Measurements from ENCODE around the gene GAS2L1. TPM values are rescaled to one million over a fixed set of nuclear protein-coding genes. Genes with fewer than 3 reads are reported as not detected.

The GAS2L1 gene
- total and polyA plus RNA-seq, 2 experiments from 2014 or later, result 5.2 to 9.5 TPM

GRCh38 chr22:29331658-29332300 lies 25.3 kb downstream of the GAS2L1 start (continued):
- TF ChIP-seq CREB1 (CRISPR knock-in tag; IDR thresholded peaks at IDR 0.05; ENCODE audit: low read depth) (no peak), ZNF331 (CRISPR knock-in tag; IDR thresholded peaks at IDR 0.05; ENCODE audit: low read depth) (no peak), ZNF114 (CRISPR knock-in tag; IDR thresholded peaks at IDR 0.05) (no peak), ETS1 (IDR thresholded peaks at IDR 0.05) (no peak)

GRCh38 chr22:29332886-29333496 lies 26.5 kb downstream of the GAS2L1 start:
- Histone ChIP-seq H3K79me2 (replicated peaks; ENCODE audit: insufficient read depth) (no peaks in the 10 kb centered on the region), H3K9me2 (ENCODE audit: insufficient read depth) (no peaks in the 10 kb centered on the region), H3K36me3 (ENCODE audit: insufficient read depth) (no peaks in the 10 kb centered on the region), H3F3A (replicated peaks; ENCODE audit: low read depth) (no peaks in the 10 kb centered on the region), H3K27ac (ENCODE audit: low read depth) (no peak overlapping the region), H3K4me1 (ENCODE audit: insufficient read depth) (no peaks in the 10 kb centered on the region), H2AFZ (no peak overlapping the region), H3K27me3 (ENCODE audit: insufficient read depth) (no peaks in the 10 kb centered on the region), H3K4me2 (no peak overlapping the region), H4K20me1 (replicated peaks; ENCODE audit: insufficient read depth) (no peaks in the 10 kb centered on the region; the same call in 1 of the 2 replicates), H3K4me3 (no peak overlapping the region)
- no peak for ATAC-seq
- peaks cover 16% of the 10 kb centered on the region for H3K36me3 Mint-ChIP-seq (ENCODE audit: low read depth)
- no peaks in the 10 kb centered on the region for H3K9me3 Mint-ChIP-seq
- H3K27me3 Mint-ChIP-seq (ENCODE audit: insufficient read depth, low read depth, poor library complexity), result peaks cover 6% of the 10 kb centered on the region
- DNase-seq (ENCODE audit: low spot score), result no peak
- peaks cover 6% of the 10 kb centered on the region; the same call in 1 of the 3 replicates for H3K4me1 Mint-ChIP-seq
- no peak overlapping the region for H3K4me3 Mint-ChIP-seq
- H3K27ac Mint-ChIP-seq, result no peak overlapping the region
- no peak for TF ChIP-seq CTCF (conservative IDR thresholded peaks at IDR 0.05; ENCODE audit: low read depth in 2 of 2)
- TF ChIP-seq POLR2AphosphoS5 (IDR thresholded peaks at IDR 0.05; ENCODE audit: low read depth), result no peak
- TF ChIP-seq, protein P1, sequence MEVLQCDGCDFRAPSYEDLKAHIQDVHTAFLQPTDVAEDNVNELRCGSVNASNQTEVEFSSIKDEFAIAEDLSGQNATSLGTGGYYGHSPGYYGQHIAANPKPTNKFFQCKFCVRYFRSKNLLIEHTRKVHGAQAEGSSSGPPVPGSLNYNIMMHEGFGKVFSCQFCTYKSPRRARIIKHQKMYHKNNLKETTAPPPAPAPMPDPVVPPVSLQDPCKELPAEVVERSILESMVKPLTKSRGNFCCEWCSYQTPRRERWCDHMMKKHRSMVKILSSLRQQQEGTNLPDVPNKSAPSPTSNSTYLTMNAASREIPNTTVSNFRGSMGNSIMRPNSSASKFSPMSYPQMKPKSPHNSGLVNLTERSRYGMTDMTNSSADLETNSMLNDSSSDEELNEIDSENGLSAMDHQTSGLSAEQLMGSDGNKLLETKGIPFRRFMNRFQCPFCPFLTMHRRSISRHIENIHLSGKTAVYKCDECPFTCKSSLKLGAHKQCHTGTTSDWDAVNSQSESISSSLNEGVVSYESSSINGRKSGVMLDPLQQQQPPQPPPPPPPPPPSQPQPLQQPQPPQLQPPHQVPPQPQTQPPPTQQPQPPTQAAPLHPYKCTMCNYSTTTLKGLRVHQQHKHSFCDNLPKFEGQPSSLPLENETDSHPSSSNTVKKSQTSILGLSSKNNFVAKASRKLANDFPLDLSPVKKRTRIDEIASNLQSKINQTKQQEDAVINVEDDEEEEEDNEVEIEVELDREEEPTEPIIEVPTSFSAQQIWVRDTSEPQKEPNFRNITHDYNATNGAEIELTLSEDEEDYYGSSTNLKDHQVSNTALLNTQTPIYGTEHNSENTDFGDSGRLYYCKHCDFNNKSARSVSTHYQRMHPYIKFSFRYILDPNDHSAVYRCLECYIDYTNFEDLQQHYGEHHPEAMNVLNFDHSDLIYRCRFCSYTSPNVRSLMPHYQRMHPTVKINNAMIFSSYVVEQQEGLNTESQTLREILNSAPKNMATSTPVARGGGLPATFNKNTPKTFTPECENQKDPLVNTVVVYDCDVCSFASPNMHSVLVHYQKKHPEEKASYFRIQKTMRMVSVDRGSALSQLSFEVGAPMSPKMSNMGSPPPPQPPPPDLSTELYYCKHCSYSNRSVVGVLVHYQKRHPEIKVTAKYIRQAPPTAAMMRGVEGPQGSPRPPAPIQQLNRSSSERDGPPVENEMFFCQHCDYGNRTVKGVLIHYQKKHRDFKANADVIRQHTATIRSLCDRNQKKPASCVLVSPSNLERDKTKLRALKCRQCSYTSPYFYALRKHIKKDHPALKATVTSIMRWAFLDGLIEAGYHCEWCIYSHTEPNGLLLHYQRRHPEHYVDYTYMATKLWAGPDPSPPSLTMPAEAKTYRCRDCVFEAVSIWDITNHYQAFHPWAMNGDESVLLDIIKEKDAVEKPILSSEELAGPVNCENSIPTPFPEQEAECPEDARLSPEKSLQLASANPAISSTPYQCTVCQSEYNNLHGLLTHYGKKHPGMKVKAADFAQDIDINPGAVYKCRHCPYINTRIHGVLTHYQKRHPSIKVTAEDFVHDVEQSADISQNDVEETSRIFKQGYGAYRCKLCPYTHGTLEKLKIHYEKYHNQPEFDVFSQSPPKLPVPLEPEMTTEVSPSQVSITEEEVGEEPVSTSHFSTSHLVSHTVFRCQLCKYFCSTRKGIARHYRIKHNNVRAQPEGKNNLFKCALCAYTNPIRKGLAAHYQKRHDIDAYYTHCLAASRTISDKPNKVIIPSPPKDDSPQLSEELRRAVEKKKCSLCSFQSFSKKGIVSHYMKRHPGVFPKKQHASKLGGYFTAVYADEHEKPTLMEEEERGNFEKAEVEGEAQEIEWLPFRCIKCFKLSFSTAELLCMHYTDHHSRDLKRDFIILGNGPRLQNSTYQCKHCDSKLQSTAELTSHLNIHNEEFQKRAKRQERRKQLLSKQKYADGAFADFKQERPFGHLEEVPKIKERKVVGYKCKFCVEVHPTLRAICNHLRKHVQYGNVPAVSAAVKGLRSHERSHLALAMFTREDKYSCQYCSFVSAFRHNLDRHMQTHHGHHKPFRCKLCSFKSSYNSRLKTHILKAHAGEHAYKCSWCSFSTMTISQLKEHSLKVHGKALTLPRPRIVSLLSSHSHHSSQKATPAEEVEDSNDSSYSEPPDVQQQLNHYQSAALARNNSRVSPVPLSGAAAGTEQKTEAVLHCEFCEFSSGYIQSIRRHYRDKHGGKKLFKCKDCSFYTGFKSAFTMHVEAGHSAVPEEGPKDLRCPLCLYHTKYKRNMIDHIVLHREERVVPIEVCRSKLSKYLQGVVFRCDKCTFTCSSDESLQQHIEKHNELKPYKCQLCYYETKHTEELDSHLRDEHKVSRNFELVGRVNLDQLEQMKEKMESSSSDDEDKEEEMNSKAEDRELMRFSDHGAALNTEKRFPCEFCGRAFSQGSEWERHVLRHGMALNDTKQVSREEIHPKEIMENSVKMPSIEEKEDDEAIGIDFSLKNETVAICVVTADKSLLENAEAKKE (CRISPR knock-in tag; IDR thresholded peaks at IDR 0.05), result no peak
- no peak for TF ChIP-seq REST (IDR thresholded peaks at IDR 0.05; ENCODE audit: unreplicated experiment)
- no peak for TF ChIP-seq NANOG (IDR thresholded peaks at IDR 0.05; ENCODE audit: borderline replicate concordance)
- TF ChIP-seq ZNF114 (CRISPR knock-in tag; IDR thresholded peaks at IDR 0.05), result no peak
- no peak for TF ChIP-seq EZH2 (IDR thresholded peaks at IDR 0.05; ENCODE audit: low read depth, unreplicated experiment)

Data from GM23338 (cell line).